Keratinocyte (primary cell): ENCODE measurements around the gene CXXC5. TPM values are rescaled to one million over a fixed set of nuclear protein-coding genes. Genes with fewer than 3 reads are reported as not detected.
"Not testable (repeated sequence)": the region's sequence is repeated elsewhere in the genome, so short reads cannot be mapped to it uniquely, and the experiment has no call there.

Experiments used
- DNase-seq: peaks from one replicate; pipeline ENCODE4 v3.0.0-alpha.2; 2011; ENCODE audit warnings: low read depth, missing footprints, low spot score
- FAIRE-seq: peaks from 2 replicates; lab custom pipeline; 2011; peaks lifted over from hg19 to GRCh38; lab: Jason Lieb, UNC
- H2AFZ ChIP-seq: 2 replicates; pipeline ENCODE4 v1.6.0; 2012; ENCODE audit warnings: low read length, control low read depth, inconsistent platforms; ENCODE audit not compliant: control insufficient read depth
- H3K27ac ChIP-seq: 2 replicates; pipeline ENCODE4 v1.5.1; 2011; ENCODE audit warnings: low read length; ENCODE audit not compliant: control insufficient read depth, insufficient read depth
- H3K27me3 ChIP-seq: 3 replicates; pipeline ENCODE4 v1.6.0; 2011; ENCODE audit warnings: low read length; ENCODE audit not compliant: control insufficient read depth, insufficient read depth; ENCODE audit errors: extremely low read depth
- H3K36me3 ChIP-seq, 2 experiments: 2 replicates in 1 of 2; 3 replicates in 1 of 2; pipeline ENCODE4 v1.5.1; 2011; ENCODE audit warnings: low read length in 2 of 2, mild to moderate bottlenecking in 1 of 2; ENCODE audit not compliant: control insufficient read depth in 2 of 2, insufficient read depth in 2 of 2; ENCODE audit errors: extremely low read depth in 1 of 2
- H3K4me1 ChIP-seq: 3 replicates; pipeline ENCODE4 v1.5.1; 2011; ENCODE audit warnings: low read length; ENCODE audit not compliant: control insufficient read depth, insufficient read depth; ENCODE audit errors: extremely low read depth
- H3K4me2 ChIP-seq: 3 replicates; pipeline ENCODE4 v1.6.0; 2011; ENCODE audit warnings: low read depth, low read length; ENCODE audit not compliant: control insufficient read depth, insufficient read depth; ENCODE audit errors: extremely low read depth
- H3K4me3 ChIP-seq, 3 experiments: fragments of 200-600 bp in 1 of 3; sonication (generic) in 1 of 3; 2 replicates in 2 of 3; 3 replicates in 1 of 3; pipeline ENCODE4 v1.5.1; 2011 to 2016; ENCODE audit warnings: low read length in 3 of 3, mild to moderate bottlenecking in 3 of 3, control low read depth in 2 of 3, inconsistent platforms in 1 of 3, low read depth in 1 of 3, mixed read lengths in 1 of 3, mixed run types in 1 of 3, moderate library complexity in 1 of 3; ENCODE audit not compliant: control insufficient read depth in 2 of 3, insufficient read depth in 2 of 3; ENCODE audit errors: extremely low read depth in 1 of 3
- H3K79me2 ChIP-seq: 2 replicates; pipeline ENCODE4 v1.6.0; 2012; ENCODE audit warnings: low read length; ENCODE audit not compliant: control insufficient read depth, insufficient read depth
- H3K9ac ChIP-seq: 3 replicates; pipeline ENCODE4 v1.6.0; 2011; ENCODE audit warnings: low read length; ENCODE audit not compliant: control insufficient read depth, insufficient read depth; ENCODE audit errors: extremely low read depth
- H3K9me1 ChIP-seq: 3 replicates; pipeline ENCODE4 v1.6.0; 2011; ENCODE audit warnings: low read length; ENCODE audit not compliant: control insufficient read depth, insufficient read depth; ENCODE audit errors: extremely low read depth
- H3K9me3 ChIP-seq: 2 replicates; pipeline ENCODE4 v1.5.1; 2012; ENCODE audit warnings: low read depth, low read length; ENCODE audit not compliant: control insufficient read depth
- H4K20me1 ChIP-seq: 3 replicates; pipeline ENCODE4 v1.6.0; 2011; ENCODE audit warnings: low read length; ENCODE audit not compliant: control insufficient read depth, insufficient read depth; ENCODE audit errors: extremely low read depth
- EZH2 ChIP-seq: IDR thresholded peaks from one replicate; pipeline ENCODE4 v1.6.1; 2012; ENCODE audit warnings: inconsistent platforms, mild to moderate bottlenecking, low read length, moderate library complexity
- dilution Hi-C: fragments of 300-500 bp; cut with MboI; formaldehyde crosslinking; loops from one replicate; pipeline ENCODE4 v1.7.0; 2020; ENCODE audit warnings: low sequenced_read_pairs; ENCODE audit not compliant: extremely low pct_ligation_motif_present
- polyA plus RNA-seq, 5 experiments: library from polyadenylated mRNA; depleted of rRNA in 3 of 5; stranded (reverse) in 3 of 5; stranded (forward) in 1 of 5; unstranded in 1 of 5; fragments of >200 nt; gene quantifications; 1 replicate in 1 of 5; 2 replicates in 3 of 5; 3 replicates in 1 of 5; pipeline versions ENCODE4 v1.2.1 to v1.2.3, GENCODE V29; 2011 to 2012; ENCODE audit warnings: missing spikeins in 2 of 5, low read depth in 1 of 5, low replicate concordance in 1 of 5
- TF ChIP-seq, protein P1 (sequence below), 3 experiments: IDR thresholded peaks in 1 of 3; conservative IDR thresholded peaks in 1 of 3; optimal IDR thresholded peaks in 1 of 3; 2 replicates in 2 of 3; 3 replicates in 1 of 3; pipeline versions ENCODE3 to v1.5.1; 2011; ENCODE audit warnings: low read length in 3 of 3, mild to moderate bottlenecking in 3 of 3, moderate library complexity in 2 of 3, control low read depth in 1 of 3, inconsistent platforms in 1 of 3; ENCODE audit not compliant: insufficient read depth in 2 of 3; ENCODE audit errors: extremely low read depth in 1 of 3

Gene CXXC5
- polyA plus RNA-seq, 1 donor (not counting 4 experiments of a cell fraction or from before 2014, with no cell fraction given): 1.0 TPM

DNA sequence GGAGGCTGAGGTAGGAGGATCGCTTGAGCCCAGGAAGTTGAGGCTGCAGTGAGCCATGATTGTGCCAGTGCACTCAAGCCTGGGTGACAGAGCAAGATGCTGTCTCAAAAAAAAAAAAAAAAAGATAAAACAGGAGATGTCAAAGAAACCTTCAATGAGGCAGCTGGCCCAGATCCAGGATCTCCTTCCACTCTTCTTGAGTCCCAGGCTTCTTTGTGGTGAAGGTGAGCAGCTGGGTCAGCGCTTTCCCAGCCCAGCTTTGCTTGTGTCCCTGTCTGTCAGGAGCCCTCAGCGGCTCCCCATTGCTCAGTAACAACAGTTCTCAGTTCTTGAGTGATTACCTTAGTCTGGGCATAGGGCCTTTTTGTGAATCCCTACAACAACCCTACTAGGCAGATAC, 78.1 kb downstream of the CXXC5 start:
- Histone ChIP-seq H2AFZ (no peak overlapping the region), H3K27me3 (no peaks in the 10 kb centered on the region), H3K9me1 (no peaks in the 10 kb centered on the region), H3K79me2 (no peaks in the 10 kb centered on the region), H3K4me3 (no peak overlapping the region), H3K9ac (no peak overlapping the region), H3K4me1 (no peaks in the 10 kb centered on the region), H3K9me3 (no peaks in the 10 kb centered on the region), H3K36me3 (no peaks in the 10 kb centered on the region), H4K20me1 (no peaks in the 10 kb centered on the region), H3K4me2 (no peak overlapping the region), H3K27ac (no peak overlapping the region)
- dilution Hi-C loops: no loop called here
- FAIRE-seq (no peak), DNase-seq (no peak)
- TF ChIP-seq EZH2: no peak
- TF ChIP-seq, protein P1, sequence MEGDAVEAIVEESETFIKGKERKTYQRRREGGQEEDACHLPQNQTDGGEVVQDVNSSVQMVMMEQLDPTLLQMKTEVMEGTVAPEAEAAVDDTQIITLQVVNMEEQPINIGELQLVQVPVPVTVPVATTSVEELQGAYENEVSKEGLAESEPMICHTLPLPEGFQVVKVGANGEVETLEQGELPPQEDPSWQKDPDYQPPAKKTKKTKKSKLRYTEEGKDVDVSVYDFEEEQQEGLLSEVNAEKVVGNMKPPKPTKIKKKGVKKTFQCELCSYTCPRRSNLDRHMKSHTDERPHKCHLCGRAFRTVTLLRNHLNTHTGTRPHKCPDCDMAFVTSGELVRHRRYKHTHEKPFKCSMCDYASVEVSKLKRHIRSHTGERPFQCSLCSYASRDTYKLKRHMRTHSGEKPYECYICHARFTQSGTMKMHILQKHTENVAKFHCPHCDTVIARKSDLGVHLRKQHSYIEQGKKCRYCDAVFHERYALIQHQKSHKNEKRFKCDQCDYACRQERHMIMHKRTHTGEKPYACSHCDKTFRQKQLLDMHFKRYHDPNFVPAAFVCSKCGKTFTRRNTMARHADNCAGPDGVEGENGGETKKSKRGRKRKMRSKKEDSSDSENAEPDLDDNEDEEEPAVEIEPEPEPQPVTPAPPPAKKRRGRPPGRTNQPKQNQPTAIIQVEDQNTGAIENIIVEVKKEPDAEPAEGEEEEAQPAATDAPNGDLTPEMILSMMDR (optimal IDR thresholded peaks at IDR 0.05 in 1 of 3, IDR thresholded peaks at IDR 0.05 in 1 of 3, conservative IDR thresholded peaks at IDR 0.05 in 1 of 3; ENCODE audit: extremely low read depth in 1 of 3, insufficient read depth in 2 of 3, low read length in 3 of 3): no peak

DNA sequence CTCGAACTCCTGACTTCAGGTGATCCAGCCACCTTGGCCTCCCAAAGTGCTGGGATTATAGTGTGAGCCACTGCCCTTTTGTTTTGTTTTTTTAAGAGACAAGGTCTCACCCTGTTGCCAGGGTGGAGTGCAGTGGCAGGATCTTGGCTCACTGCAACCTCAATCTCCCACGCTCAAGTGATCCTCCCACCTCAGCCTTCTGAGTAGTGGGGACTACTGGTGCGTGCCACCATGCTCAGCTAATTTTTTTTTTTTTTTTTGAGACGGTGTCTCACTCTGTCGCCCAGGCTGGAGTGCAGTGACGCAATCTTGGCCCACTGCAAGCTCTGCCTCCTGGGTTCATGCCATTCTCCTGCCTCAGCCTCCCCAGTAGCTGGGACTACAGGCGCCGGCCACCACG, 79.5 kb downstream of the CXXC5 start:
- not testable (repeated sequence) for FAIRE-seq, H3K27ac ChIP-seq

DNA sequence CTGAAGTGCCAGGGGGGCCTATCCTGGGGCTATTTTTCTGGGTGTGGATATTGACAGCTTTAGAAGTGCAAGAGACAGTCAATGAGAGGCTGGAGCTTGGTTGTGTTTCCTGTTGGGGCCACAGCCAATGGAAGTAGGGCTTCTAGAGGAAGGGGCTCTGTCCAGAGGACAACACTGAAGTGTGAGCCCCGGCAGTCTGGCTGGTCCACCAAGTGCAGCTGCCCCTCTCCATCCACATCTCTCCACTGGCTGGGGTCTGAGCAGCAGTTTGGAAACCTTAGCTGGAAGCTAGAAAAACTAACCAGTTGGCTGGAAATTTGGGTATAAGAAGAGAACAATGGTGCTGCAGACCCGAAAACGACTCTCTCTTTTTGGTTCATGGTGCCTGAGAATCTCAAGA, 83.1 kb downstream of the CXXC5 start:
- H4K20me1 ChIP-seq: no peaks in the 10 kb centered on the region
- no peak overlapping the region for H3K9ac ChIP-seq
- no peaks in the 10 kb centered on the region for H3K36me3 ChIP-seq
- H3K9me1 ChIP-seq: no peaks in the 10 kb centered on the region
- H3K27me3 ChIP-seq: no peaks in the 10 kb centered on the region
- dilution Hi-C loops: no loop called here
- no peaks in the 10 kb centered on the region for H3K79me2 ChIP-seq
- no peak overlapping the region for H3K27ac ChIP-seq
- no peak overlapping the region for H3K4me3 ChIP-seq
- FAIRE-seq (no peak), DNase-seq (no peak)
- H3K9me3 ChIP-seq: no peaks in the 10 kb centered on the region
- no peak overlapping the region for H3K4me2 ChIP-seq
- H2AFZ ChIP-seq: no peak overlapping the region
- no peaks in the 10 kb centered on the region for H3K4me1 ChIP-seq
- TF ChIP-seq, protein P1 (optimal IDR thresholded peaks at IDR 0.05 in 1 of 3, IDR thresholded peaks at IDR 0.05 in 1 of 3, conservative IDR thresholded peaks at IDR 0.05 in 1 of 3; ENCODE audit: extremely low read depth in 1 of 3, insufficient read depth in 2 of 3, low read length in 3 of 3): no peak
- no peak for TF ChIP-seq EZH2

More for the DNA sequence above, 79.5 kb downstream of the CXXC5 start:
- H3K79me2 ChIP-seq, H2AFZ ChIP-seq, H3K4me2 ChIP-seq, H3K4me1 ChIP-seq, H3K27me3 ChIP-seq, H3K9ac ChIP-seq, H4K20me1 ChIP-seq, dilution Hi-C loops, H3K9me1 ChIP-seq, H3K4me3 ChIP-seq, H3K36me3 ChIP-seq, DNase-seq, H3K9me3 ChIP-seq: not testable (repeated sequence)
